Endometrial microvascular endothelial cells (primary cell): ENCODE data around the gene NDUFA13. TPM values are rescaled to one million over a fixed set of nuclear protein-coding genes. Genes with fewer than 3 reads are reported as not detected.

Experiments
- in situ Hi-C: cut with HindIII; loops from 2 replicates; pipeline ENCODE4 v1.10.0; 2017; ENCODE audit warnings: low sequenced_read_pairs, low pct_unique_long_range_greater_than_20kb; ENCODE audit errors: inconsistent ontology term
- total RNA-seq: library from RNA; depleted of rRNA; stranded (reverse); fragments of >200 nt; gene quantifications from one replicate; pipeline ENCODE4 v1.2.3, GENCODE V29; 2015; ENCODE audit errors: inconsistent ontology term

Gene NDUFA13
- total RNA-seq, 1 donor from 2014 or later, result 2.9 TPM

- in situ Hi-C loops, result no loop called here
Measured at GRCh38 chr19:19528721-19529490, 12.9 kb downstream of the NDUFA13 start, which contains the start of gene YJEFN3. YJEFN3 (plus strand) TSS chr19:19528911; CDS start chr19:19528933, 22 bp downstream.

- in situ Hi-C loops, result no loop called here
Measured at GRCh38 chr19:19529783-19530422, 13.9 kb downstream of the NDUFA13 start.

GRCh38 chr19:19530423-19530804, 14.4 kb downstream of the NDUFA13 start:
- in situ Hi-C loops, result no loop called here

GRCh38 chr19:19530889-19531288, 14.9 kb downstream of the NDUFA13 start:
- in situ Hi-C loops, result no loop called here

GRCh38 chr19:19531951-19532805, 16.2 kb downstream of the NDUFA13 start:
- in situ Hi-C loops, result no loop called here

- in situ Hi-C loops, result no loop called here
Measured at GRCh38 chr19:19532806-19533701, 17.0 kb downstream of the NDUFA13 start.

GRCh38 chr19:19533841-19534240, 17.8 kb downstream of the NDUFA13 start:
- in situ Hi-C loops, result no loop called here

- in situ Hi-C loops, result no loop called here
Measured at GRCh38 chr19:19534556-19535265, 18.7 kb downstream of the NDUFA13 start.

- in situ Hi-C loops, result no loop called here
Measured at GRCh38 chr19:19535311-19536191, 19.5 kb downstream of the NDUFA13 start.

- in situ Hi-C loops, result no loop called here
Measured at GRCh38 chr19:19537075-19538048, 21.3 kb downstream of the NDUFA13 start.

- in situ Hi-C loops, result no loop called here
Measured at GRCh38 chr19:19538061-19538784, 22.2 kb downstream of the NDUFA13 start, which contains the start of gene CILP2. CILP2 (plus strand) TSS chr19:19538265; CDS start chr19:19538350, 85 bp downstream.

GRCh38 chr19:19538785-19539166, 22.8 kb downstream of the NDUFA13 start:
- in situ Hi-C loops, result no loop called here

- in situ Hi-C loops, result no loop called here
Measured at GRCh38 chr19:19539698-19540063, 23.7 kb downstream of the NDUFA13 start.

GRCh38 chr19:19540064-19540714, 24.2 kb downstream of the NDUFA13 start:
- in situ Hi-C loops, result no loop called here
